Measurements from ENCODE around the gene SP140L. TPM values are rescaled to one million over a fixed set of nuclear protein-coding genes. Genes with fewer than 3 reads are reported as not detected.
A peak's percentile ranks its signal among the peaks of the same experiment; 100 is the strongest.

Gene SP140L
- total and polyA plus RNA-seq, 4 experiments from 2014 or later: 24.1 to 102 (median 67.9) TPM

DNA sequence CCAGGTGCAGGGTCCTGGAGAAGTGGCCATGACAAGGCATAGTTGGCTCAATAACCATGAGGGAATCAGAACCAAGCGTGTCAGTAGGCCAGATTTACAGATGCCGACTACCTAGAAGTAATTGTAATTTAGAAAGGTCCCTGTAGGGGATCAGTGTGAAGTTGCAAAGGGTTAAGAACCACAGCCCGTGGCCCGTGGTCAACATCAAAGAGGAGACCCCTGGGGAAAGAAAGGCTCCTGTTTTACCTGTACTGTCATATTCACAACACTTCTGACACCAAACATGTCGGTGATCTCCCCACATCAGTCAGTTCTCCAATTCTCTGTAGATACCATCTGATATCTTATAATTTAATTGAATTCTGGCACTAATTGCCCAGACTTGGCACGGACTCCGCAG is 120.0 kb downstream of the SP140L start:
- intact Hi-C loops (cut with micrococcal nuclease): no loop called here
- CTCF ChIA-PET (ENCODE audit: partially characterized antibody): interaction anchor here (1.3 to 1.6 kb wide), 2 partner anchors 24 to 29 kb away, joined by 3 to 6 read pairs; no protein-coding TSS in a partner anchor
- H3K27me3 ChIP-seq (ENCODE audit: insufficient read depth, low read length): no peaks in the 10 kb centered on the region
- Mint-ChIP-seq H3K27ac (peak overlapping the region; percentile 81 to 97 (median 89)), H3K36me3 (peaks cover 79 to 81% of the 10 kb centered on the region in 2 donors), H3K27me3 (no peaks in the 10 kb centered on the region), H3K4me1 (peaks cover 47 to 85% (median 63%) of the 10 kb centered on the region in 4 donors), H3K9me3 (peaks cover 0 to 1% (median 0%) of the 10 kb centered on the region in 8 donors), H3K4me3 (peak overlapping the region in 2 of 8 donors; percentile 10 to 40)
- H3K4me1 ChIP-seq (ENCODE audit: insufficient read depth, low read length): peaks cover 50% of the 10 kb centered on the region
- POLR2A ChIA-PET (ENCODE audit: partially characterized antibody): interaction anchor here (1.2 to 1.6 kb wide), 3 partner anchors 13 to 38 kb away, joined by 4 to 6 read pairs (median 5); partner anchors contain the start of gene SP100
- H3K9me3 ChIP-seq (ENCODE audit: control insufficient read depth in 1 of 2, low read length in 2 of 2): no peaks in the 10 kb centered on the region
- DNase-seq: no peak
- peak overlapping the region; percentile 22 for H3K27ac ChIP-seq (ENCODE audit: low read depth, low read length)
- H3K36me3 ChIP-seq (ENCODE audit: insufficient read depth, low read length): peaks cover 70% of the 10 kb centered on the region
- H3K4me3 ChIP-seq (ENCODE audit: low read length in 2 of 2): no peak overlapping the region

DNA sequence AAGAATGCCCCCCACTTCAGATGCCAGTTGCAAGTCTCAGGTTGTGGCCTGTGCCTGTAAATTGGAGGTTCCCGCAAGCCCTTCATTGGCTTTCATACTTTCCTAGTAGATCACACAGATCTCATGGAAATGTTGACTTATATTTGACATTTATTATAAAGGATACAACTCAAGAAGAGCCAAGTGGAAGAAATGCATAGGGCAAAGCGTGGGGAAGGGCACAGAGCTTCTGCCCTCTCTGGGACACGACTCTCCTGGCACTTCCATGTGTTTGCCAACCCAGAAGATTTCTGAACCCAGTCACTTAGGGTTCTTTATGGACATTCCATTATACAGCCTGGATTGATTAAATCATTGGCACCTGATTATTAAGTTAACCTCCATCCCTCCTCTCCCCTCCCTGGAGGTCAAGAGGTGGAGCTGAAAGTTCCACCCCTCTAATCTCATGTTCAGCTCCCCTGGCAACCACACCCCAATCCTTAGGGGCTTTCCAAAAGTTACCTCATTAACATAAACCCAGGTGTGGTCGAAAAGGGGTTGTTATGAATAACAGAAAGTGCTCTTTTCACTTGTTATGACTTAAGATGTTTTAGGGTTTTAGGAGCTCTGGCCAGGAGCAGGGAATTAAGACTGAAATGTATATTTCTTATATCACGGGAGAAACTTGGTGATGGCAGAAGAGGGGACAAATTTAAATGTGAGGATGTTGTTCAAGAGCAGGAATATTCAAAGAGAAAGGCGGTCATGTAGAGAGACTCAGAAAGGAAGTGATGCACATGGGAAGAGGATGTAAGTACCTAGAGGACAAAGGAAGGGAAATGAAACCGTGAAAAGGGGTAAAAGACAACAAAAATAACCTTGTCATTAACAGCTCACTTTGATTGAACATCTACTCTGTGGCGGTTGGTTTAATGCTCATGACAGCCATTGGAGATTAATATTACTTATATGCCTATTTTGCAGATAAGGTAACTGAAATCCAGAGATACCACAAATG is 120.8 kb downstream of the SP140L start:
- ChIA-PET POLR2A (ENCODE audit: partially characterized antibody) (interaction anchor here (0.6 to 1.6 kb wide), 9 partner anchors 14 to 197 kb away, joined by 3 to 6 read pairs (median 3); partner anchors contain the start of genes SP100 and SP140L), CTCF (ENCODE audit: partially characterized antibody) (interaction anchor here (0.8 to 1.6 kb wide), 5 partner anchors 23 to 245 kb away, joined by 3 to 6 read pairs (median 3); no protein-coding TSS in a partner anchor)
- H3K36me3 ChIP-seq (ENCODE audit: insufficient read depth, low read length): peaks cover 71% of the 10 kb centered on the region
- H3K4me3 ChIP-seq (ENCODE audit: low read length in 2 of 2): no peak overlapping the region
- no peaks in the 10 kb centered on the region for H3K9me3 ChIP-seq (ENCODE audit: control insufficient read depth in 1 of 2, low read length in 2 of 2)
- intact Hi-C loops (cut with micrococcal nuclease): no loop called here
- peaks cover 43% of the 10 kb centered on the region for H3K4me1 ChIP-seq (ENCODE audit: insufficient read depth, low read length)
- H3K27me3 ChIP-seq (ENCODE audit: insufficient read depth, low read length): no peaks in the 10 kb centered on the region
- H3K4me1 Mint-ChIP-seq: peaks cover 45 to 80% (median 61%) of the 10 kb centered on the region in 4 donors
- H3K27me3 Mint-ChIP-seq: no peaks in the 10 kb centered on the region
- H3K27ac ChIP-seq (ENCODE audit: low read depth, low read length): peak overlapping the region; percentile 22
- peak overlapping the region; percentile 81 to 97 (median 92) for H3K27ac Mint-ChIP-seq
- peak overlapping the region in 7 of 8 donors; percentile 25 to 75 (median 62) for H3K4me3 Mint-ChIP-seq
- peak; percentile 34 to 67 (median 44) for DNase-seq
- H3K36me3 Mint-ChIP-seq: peaks cover 82 to 83% of the 10 kb centered on the region in 2 donors
- H3K9me3 Mint-ChIP-seq: peaks cover 0 to 1% (median 0%) of the 10 kb centered on the region in 8 donors

DNA sequence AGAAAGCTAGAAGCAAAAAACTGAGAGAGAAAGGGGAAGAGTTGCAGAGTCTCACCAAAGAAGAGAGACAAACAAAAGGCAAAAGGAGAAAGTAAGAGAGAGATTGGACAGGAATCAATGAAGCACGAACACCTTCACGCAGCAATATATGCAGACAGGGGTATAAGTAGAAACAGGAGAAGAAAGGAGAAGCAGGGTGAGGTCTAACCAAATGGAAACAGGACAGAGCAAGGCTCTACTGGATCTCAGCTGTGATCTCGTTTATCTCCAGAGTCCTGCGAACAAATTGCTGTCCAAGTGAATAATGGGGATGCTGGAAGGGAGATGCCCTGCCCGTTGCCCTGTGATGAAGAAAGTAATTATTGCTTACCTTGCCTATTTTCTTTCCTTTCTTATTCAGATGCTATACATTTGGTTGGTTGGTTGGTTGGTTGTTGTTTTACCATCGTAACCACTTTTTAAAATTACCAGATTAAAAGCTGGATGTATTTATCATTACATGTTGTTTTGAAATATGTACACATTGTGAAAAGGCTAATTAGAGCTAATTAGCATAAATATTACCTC is 123.0 kb downstream of the SP140L start:
- peaks cover 50% of the 10 kb centered on the region for H3K4me1 ChIP-seq (ENCODE audit: insufficient read depth, low read length)
- ChIA-PET CTCF (ENCODE audit: partially characterized antibody) (no interaction called here), POLR2A (ENCODE audit: partially characterized antibody) (no interaction called here)
- Mint-ChIP-seq H3K4me3 (peak overlapping the region in 1 of 8 donors; percentile 68), H3K9me3 (peaks cover 0 to 4% (median 0%) of the 10 kb centered on the region in 8 donors), H3K27me3 (no peaks in the 10 kb centered on the region), H3K27ac (peak overlapping the region in 5 of 7 donors; percentile 39 to 81 (median 63)), H3K36me3 (peaks cover 86 to 89% of the 10 kb centered on the region in 2 donors), H3K4me1 (peaks cover 55 to 88% (median 76%) of the 10 kb centered on the region in 4 donors)
- no peaks in the 10 kb centered on the region for H3K9me3 ChIP-seq (ENCODE audit: control insufficient read depth in 1 of 2, low read length in 2 of 2)
- H3K4me3 ChIP-seq (ENCODE audit: low read length in 2 of 2): no peak overlapping the region
- H3K27me3 ChIP-seq (ENCODE audit: insufficient read depth, low read length): no peaks in the 10 kb centered on the region
- H3K36me3 ChIP-seq (ENCODE audit: insufficient read depth, low read length): peaks cover 56% of the 10 kb centered on the region
- no peak overlapping the region for H3K27ac ChIP-seq (ENCODE audit: low read depth, low read length)
- intact Hi-C loops (cut with micrococcal nuclease): no loop called here
- DNase-seq: no peak

DNA sequence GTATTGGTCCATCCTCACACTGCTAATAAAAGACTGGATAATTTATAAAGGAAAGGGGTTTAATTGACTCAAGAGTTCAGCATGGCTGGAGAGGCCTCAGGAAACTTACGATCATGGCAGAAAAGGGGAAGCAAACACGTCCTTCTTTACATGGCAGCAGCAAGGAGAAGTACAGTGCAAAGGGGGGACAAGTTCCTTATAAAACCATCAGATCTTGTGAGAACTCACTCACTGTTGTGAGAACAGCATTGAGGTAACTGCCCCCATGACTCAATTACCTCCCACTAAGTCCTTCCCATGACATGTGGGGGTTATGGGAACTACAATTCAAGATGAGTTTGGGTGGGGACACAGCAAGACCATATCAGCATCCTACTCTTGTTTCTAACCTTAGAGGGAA is 126.0 kb downstream of the SP140L start:
- CTCF ChIA-PET (ENCODE audit: partially characterized antibody): no interaction called here
- Mint-ChIP-seq H3K27ac (peak overlapping the region in 4 of 7 donors; percentile 42 to 79 (median 62)), H3K27me3 (no peaks in the 10 kb centered on the region), H3K36me3 (peaks cover 87 to 94% of the 10 kb centered on the region in 2 donors), H3K4me3 (peak overlapping the region in 1 of 8 donors; percentile 20), H3K4me1 (peaks cover 56 to 92% (median 81%) of the 10 kb centered on the region in 4 donors), H3K9me3 (peaks cover 0 to 17% (median 8%) of the 10 kb centered on the region in 8 donors)
- intact Hi-C loops (cut with micrococcal nuclease): no loop called here
- POLR2A ChIA-PET (ENCODE audit: partially characterized antibody): no interaction called here
- Histone ChIP-seq H3K27me3 (ENCODE audit: insufficient read depth, low read length) (no peaks in the 10 kb centered on the region), H3K36me3 (ENCODE audit: insufficient read depth, low read length) (peaks cover 45% of the 10 kb centered on the region), H3K27ac (ENCODE audit: low read depth, low read length) (no peak overlapping the region), H3K4me3 (ENCODE audit: low read length in 2 of 2) (no peak overlapping the region), H3K9me3 (ENCODE audit: control insufficient read depth in 1 of 2, low read length in 2 of 2) (no peaks in the 10 kb centered on the region), H3K4me1 (ENCODE audit: insufficient read depth, low read length) (peaks cover 59% of the 10 kb centered on the region)
- no peak for DNase-seq

Other genes with a start within 250 kb of the SP140L start
- 100 to 1,000 TPM; 108 to 123 TPM for gene SP110, start 107.2 kb upstream of the SP140L start, total RNA-seq
- 10 to 100 TPM; 49.8 to 99.2 TPM for gene SP110, start 107.2 kb upstream of the SP140L start, polyA plus RNA-seq
- gene SP140, start 101.5 kb upstream of the SP140L start, total RNA-seq: 10 to 100 TPM; 70.8 to 79.3 TPM
- gene SP140, start 101.5 kb upstream of the SP140L start, polyA plus RNA-seq: 10 to 100 TPM; 18.0 to 34.2 TPM
- gene SP100, start 89.0 kb downstream of the SP140L start, total RNA-seq: 100 to 1,000 TPM; 210 to 226 TPM
- 100 to 1,000 TPM; 101 to 222 TPM for gene SP100, start 89.0 kb downstream of the SP140L start, polyA plus RNA-seq